Coronary artery (tissue), 2 donors: Measurements from ENCODE around the gene GOSR2.
A peak's percentile ranks its signal among the peaks of the same experiment; 100 is the strongest.

ENCODE experiments used
- DNase-seq: peaks from one replicate; pipeline ENCODE4 v3.0.0-alpha.2; 2017; ENCODE audit warnings: low spot score
- H3K27ac ChIP-seq, 2 donors: fragments of 200-600 bp; sonication (generic); one replicate each; pipeline ENCODE4 v1.5.1; 2016 to 2019
- H3K4me3 ChIP-seq: fragments of 200-600 bp; sonication (generic); 2 replicates; pipeline ENCODE4 v1.5.1; 2016; ENCODE audit warnings: mild to moderate bottlenecking, moderate library complexity
- TF ChIP-seq, protein P1 (sequence below): fragments of 200-600 bp; sonication (generic); IDR thresholded peaks from one replicate; pipeline ENCODE4 v1.5.1; 2019; ENCODE audit warnings: antibody characterized with exemption

GOSR2 gene

DNA sequence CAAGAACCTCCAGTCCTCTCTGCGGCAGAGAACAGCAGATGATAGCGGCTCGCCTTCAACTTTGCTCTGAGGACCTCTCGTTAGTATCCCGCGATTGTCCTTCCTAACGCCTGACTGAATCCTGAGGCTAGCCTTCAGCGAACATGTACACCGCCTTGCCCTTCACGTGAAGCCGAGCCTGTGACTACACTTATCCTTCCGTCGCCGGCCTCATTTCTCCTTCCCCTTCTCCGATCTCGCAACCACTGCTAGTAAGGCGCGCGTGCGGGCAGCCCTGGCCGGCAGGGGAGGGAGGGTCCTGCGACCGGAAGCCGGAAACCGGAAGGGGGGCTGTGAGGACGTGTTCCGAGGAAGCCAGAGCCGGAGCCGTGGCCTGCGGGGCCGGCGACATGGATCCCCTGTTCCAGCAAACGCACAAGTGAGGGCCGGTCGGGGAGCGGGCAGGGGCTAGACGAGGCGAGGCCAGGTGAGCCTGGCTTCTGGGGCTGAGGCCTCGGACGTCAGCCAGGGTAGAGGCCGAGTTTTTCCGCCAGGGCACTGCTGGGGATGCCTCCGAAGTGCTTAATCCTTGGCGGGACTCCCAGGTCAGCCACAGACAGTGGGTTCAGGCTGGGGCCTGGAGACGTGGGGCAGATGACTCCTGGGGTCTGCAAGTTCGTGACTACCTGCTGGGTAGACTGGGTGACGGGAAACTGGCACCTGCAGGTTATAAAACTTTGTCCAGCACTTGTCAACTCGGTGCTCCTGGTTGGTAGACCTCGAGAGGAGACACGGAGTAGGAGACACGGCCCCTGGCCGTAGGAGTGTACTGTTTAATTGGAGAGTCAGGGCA, at the start of gene GOSR2:
TSS of gene GOSR2 (plus strand) at position 357 of the 832 bp plus-strand sequence. CDS start at position 390, 33 bp downstream.
- TF ChIP-seq, protein P1, sequence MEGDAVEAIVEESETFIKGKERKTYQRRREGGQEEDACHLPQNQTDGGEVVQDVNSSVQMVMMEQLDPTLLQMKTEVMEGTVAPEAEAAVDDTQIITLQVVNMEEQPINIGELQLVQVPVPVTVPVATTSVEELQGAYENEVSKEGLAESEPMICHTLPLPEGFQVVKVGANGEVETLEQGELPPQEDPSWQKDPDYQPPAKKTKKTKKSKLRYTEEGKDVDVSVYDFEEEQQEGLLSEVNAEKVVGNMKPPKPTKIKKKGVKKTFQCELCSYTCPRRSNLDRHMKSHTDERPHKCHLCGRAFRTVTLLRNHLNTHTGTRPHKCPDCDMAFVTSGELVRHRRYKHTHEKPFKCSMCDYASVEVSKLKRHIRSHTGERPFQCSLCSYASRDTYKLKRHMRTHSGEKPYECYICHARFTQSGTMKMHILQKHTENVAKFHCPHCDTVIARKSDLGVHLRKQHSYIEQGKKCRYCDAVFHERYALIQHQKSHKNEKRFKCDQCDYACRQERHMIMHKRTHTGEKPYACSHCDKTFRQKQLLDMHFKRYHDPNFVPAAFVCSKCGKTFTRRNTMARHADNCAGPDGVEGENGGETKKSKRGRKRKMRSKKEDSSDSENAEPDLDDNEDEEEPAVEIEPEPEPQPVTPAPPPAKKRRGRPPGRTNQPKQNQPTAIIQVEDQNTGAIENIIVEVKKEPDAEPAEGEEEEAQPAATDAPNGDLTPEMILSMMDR: no peak
- Histone ChIP-seq H3K27ac (peak within 1 kb of the TSS; percentile 89 to 91), H3K4me3 (peak within 1 kb of the TSS; percentile 96)
- DNase-seq: peak; percentile 91

DNA sequence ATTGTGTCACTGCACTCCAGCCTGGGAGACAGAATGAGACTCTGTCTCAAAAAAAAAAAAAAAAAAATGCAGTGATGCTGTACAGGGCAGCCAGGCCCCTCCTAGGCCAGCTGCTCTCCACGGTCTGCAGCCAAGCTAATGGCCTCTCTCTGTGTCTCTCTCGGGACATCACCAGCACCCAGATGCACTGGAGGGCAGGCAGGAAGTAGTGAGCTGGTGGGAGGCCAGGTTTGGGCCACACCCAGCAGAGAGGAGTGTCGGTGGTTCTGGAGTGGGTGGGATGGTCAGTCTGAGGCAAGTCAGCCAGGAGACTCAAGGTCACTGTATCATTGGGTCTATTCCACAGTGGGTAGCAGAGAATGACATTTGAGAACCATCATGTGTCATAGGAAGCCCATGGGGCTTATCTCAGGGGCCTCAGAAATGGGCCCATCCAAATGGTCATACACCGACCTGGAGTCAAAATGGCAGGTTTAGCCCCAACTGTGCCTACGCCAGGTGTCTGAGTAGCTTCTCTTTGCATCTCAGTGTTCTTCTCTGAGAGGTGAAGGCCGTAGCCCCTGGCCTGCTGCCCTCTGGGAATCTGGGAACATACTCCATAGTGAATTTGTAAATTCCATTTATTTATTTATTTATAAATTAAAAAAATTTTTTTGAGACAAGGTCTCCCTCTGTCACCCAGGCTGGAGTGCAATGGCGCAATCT, 48.9 kb upstream of the GOSR2 start:
- DNase-seq: no peak
- H3K4me3 ChIP-seq: no peak overlapping the region
- no peak overlapping the region for H3K27ac ChIP-seq
- TF ChIP-seq, protein P1: no peak

DNA sequence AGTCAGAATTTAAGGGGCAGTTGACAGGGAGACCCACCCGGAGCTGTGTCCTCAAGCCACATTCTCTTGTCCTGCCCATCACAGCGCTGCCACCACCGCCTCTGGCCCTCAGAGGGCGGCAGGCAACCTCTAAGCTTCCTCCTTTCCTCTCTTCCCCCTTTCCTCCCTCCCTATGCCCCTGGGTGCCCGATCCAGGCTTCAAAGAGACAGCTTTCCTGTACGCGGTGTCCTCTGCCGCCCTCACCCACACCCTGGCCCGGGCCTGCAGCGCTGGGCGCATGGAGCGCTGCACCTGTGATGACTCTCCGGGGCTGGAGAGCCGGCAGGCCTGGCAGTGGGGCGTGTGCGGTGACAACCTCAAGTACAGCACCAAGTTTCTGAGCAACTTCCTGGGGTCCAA, 48.1 kb upstream of the GOSR2 start:
- Histone ChIP-seq H3K27ac (no peak overlapping the region), H3K4me3 (no peak overlapping the region)
- DNase-seq: no peak
- TF ChIP-seq, protein P1: no peak

DNA sequence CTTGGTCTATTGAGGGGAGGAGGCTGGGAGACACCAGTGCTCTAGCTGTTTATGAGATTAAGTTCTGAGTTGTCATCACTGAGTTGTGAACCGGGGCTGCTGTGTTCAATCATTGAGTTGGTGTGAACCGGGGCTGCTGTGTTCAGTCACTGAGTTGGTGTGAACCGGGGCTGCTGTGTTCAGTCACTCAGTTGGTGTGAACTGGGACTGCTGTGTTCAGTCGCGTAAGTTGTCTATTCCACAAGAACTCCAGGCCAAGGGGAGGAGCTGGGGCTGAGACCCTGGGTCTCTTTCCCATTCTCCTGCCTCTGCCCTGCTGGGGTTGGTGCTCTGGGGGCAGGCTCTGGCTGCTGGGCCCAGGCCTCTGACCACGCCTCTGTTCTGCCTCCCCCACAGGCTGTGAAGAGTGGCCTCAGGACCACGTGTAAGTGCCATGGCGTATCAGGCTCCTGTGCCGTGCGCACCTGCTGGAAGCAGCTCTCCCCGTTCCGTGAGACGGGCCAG, 47.1 kb upstream of the GOSR2 start:
- no peak for DNase-seq
- H3K27ac ChIP-seq: peak overlapping the region in 1 of 2 donors; percentile 16

DNA sequence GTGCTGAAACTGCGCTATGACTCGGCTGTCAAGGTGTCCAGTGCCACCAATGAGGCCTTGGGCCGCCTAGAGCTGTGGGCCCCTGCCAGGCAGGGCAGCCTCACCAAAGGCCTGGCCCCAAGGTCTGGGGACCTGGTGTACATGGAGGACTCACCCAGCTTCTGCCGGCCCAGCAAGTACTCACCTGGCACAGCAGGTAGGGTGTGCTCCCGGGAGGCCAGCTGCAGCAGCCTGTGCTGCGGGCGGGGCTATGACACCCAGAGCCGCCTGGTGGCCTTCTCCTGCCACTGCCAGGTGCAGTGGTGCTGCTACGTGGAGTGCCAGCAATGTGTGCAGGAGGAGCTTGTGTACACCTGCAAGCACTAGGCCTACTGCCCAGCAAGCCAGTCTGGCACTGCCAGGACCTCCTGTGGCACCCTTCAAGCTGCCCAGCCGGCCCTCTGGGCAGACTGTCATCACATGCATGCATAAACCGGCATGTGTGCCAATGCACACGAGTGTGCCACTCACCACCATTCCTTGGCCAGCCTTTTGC, 46.5 kb upstream of the GOSR2 start:
- DNase-seq: no peak
- peak overlapping the region in 1 of 2 donors; percentile 70 for H3K27ac ChIP-seq
- TF ChIP-seq, protein P1: no peak

More for the DNA sequence above, 47.1 kb upstream of the GOSR2 start:
- TF ChIP-seq, protein P1: no peak
- no peak overlapping the region for H3K4me3 ChIP-seq

DNA sequence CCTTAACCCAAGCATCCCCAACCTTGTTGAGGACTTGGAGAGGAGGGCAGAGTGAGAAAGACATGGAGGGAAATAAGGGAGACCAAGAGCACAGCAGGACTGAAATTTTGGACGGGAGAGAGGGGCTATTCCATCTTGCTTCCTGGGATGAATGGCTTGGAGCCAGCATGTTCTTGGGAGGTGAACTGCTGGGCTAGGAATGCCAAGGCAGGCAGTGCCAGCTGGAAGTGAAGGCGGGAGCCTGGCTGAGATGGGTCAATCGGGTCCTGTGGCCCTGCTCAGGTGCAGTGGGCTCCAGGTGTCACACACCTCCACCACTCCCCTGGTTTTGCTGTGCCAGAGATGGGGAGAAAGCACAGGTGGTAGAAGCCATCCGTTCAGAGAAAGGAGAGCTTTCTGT, 46.0 kb upstream of the GOSR2 start:
- no peak for DNase-seq
- peak overlapping the region in 1 of 2 donors; percentile 70 for H3K27ac ChIP-seq

More for the DNA sequence above, 46.5 kb upstream of the GOSR2 start:
- no peak overlapping the region for H3K4me3 ChIP-seq

More for the DNA sequence above, 46.0 kb upstream of the GOSR2 start:
- H3K4me3 ChIP-seq: no peak overlapping the region
- TF ChIP-seq, protein P1: no peak
